Medulla oblongata (tissue), 1 donor: ENCODE measurements around the gene CCT5.
A peak's percentile ranks its signal among the peaks of the same experiment; 100 is the strongest.
"Not testable (repeated sequence)": the region's sequence is repeated elsewhere in the genome, so short reads cannot be mapped to it uniquely, and the experiment has no call there.

Experiments used
- DNase-seq: peaks from one replicate; pipeline ENCODE4 v3.0.0-alpha.2; 2015; ENCODE audit errors: extremely low spot score

CCT5 gene

DNA sequence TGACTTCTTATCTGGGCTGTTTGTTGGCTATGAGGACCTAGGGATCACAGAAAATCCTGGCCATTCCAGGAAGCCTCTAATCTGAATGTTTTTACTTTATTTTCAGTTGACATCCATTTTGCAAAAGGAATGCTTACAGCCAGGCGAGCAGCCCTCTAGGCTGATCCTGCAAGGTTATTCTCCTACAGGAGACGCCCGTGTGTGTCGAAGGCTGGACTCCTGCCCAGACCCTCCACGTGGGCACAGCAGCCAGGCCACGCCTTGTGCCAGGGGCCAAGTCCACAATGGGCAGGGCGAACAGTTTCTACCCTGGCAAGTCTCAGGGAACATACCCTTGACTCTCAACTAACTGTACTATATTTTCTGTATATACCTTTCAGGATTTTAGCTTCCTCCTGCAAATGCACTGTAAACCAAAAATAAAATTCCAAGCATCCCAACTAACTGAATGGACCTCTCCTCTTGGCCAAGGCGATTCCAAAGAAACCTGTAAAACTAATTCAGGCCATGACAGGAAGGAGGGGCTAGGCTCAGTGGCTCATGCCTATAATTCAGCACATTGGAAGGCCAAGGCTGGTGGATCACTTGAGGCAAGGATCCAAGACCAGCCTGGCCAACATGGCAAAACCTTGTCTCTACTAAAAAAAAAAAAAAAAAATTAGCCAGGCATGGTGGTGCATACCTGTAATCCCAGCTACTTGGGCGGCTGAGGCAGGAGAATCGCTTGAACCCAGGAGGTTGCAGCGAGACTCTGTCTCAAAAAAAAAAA is 51.9 kb downstream of the CCT5 start:
- peak; percentile 35 for DNase-seq

DNA sequence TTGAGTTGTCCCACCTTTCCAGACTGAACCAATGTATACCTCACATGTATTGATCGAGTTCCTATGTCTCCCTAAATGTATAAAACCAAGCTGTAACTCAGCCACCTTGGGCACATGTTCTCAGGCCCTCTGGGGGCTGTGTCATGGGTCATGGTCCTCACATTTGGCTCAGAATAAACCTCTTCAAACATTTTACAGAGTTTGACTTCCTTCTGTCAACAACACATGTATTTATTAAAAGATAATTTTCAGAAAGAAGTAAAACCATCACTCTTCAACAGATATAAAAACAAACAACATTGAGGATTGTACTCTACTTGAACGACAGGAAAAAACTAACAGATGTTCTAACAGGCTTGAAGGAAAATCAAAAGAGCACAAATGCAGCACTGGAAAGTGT is 53.1 kb downstream of the CCT5 start:
- DNase-seq: no peak

DNA sequence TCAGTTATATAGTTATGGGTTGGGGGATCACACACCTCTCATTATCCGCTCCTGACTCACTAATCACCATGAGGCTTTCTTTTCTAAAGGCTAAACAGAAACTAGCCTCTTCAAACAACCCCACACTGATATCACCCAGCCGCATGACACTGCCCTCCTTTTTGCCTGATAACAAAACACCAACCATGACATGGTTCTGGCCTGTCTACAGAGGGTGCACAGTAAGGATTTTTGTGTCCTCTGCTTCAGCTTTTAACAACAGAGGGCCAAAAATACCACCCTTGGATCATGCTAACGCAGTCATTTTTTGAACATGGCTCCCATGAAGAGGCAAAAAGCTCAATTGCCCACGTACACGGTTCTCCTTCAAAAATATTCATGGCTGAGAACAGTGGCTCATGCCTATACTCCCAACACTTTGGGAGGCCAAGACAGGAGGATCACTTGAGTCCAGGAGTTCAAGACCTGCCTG is 53.7 kb downstream of the CCT5 start:
- DNase-seq: no peak

DNA sequence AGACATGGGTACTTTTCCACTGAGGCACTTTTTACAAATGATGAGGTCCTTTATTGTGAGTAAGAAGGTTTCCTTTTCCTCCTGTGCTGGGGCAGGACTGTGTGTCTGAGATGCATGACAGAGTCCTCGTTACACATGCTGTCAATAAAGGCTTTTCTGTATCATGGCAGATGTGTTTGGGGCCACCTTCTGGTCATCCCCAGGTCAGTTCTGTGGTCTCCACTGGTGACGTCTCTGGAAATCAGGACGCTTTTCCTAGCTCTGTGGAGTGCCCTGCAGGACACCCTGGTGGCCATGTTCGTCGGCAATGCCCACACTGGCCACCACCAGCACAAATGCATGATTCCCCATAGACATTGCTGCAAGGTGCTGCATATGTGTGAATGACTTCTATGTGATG is 54.9 kb downstream of the CCT5 start:
- no peak for DNase-seq

DNA sequence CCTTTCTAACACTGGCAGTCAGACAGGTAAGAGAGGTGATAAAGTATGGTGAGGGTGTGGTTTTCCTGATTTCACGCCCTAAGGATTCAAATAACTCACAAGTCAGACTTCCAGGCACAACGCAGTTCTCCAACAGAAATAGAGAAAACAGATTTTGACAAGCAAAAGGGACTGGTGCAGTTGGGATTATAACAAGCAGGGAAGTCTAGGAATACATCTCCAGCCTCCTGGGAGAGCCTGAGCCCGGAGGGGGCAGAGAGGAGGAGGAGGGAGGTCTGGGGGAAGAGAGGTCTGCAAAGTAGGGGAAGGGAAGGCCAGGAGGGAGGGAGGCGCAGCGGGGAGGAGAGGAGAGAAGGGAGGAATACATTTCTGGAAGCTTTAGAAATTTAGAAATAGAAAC is 56.0 kb downstream of the CCT5 start:
- no peak for DNase-seq

DNA sequence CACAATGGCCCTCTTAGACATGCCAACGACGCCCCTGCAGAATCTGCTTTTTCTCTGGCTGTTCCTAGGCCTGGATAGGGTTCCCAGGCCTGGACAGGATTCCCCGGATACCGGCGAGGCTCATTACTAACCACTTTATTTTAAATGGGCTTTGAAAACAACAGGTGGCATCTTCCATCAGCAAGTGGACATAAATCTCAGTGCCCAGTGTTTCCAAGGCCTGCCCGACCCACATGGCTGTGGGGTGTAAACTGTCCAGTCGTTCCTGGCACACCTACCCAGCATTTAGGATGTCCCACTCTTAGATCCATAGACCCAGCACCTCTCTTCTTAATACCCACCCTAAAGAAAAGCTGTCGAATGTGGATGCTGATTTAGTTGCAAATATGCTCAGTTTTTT is 56.7 kb downstream of the CCT5 start:
- DNase-seq: no peak

DNA sequence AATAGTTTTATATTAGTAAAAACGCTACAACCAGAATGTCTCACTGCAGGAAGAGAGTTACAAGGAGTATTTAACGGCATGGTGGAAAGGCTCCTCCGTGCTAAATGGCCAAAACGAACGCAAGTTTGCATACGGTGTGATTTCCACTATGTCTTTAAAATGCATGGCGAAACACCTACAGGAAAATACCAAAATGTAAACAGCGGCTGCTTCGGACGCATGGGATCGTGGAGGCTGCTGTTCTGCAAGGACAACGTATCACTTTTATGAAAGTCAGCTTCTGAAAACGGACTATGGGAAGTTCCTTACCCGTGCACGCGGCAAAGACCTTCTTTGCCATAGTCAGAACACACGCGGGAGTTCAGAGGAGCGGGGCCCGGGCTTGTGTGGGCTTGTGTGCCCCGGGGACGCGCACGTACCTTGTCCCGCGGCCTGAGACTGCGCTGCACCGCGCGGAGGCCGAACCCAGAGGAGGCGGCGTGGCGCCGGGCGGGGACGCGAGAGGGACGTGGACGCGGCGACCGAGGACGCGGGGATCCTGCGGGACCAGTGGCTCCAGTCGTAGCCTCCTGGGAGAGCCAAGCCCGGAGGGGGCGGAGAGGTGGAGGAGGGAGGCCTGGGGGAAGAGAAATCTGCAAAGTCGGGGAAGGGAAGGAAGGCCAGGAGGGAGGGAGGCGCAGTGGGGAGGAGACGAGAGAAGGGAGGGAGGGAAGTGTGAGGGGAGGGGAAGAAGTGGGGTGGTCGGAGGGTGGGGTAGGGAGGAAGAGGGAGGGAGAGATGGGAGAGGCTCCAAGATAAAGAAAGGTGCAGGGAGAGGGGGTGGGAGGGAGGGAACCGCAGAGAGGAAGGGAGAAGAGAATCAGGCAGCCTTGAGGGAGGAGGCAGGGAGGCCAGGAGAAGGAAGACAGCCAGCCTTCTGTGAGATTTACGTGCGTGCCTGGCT is 57.4 kb downstream of the CCT5 start, which contains the start of gene CMBL:
Gene CMBL (minus strand): TSS at position 697 of the 943 bp plus-strand sequence. CDS start 17,140 bp downstream, outside the sequence.
- peak; percentile 41 for DNase-seq

DNA sequence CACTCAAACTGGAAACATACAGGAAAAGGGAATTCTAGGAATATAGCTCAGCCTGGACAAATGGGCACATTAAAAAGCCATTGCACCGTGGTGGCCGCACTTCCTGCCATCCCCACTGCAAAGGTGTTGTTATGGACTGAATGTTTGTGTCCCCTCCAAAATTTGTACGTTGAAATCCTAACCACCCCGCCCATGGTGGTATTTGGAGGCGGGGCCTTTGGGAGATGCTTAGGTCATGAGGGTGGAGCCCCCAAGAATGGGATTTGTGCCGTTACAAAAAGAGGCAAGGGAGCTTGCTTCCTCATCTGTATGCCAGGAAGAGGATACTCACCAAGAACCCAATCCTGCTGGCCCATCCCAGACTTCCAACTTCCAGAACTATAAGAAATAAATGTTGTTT is 58.8 kb downstream of the CCT5 start:
- DNase-seq: no peak

DNA sequence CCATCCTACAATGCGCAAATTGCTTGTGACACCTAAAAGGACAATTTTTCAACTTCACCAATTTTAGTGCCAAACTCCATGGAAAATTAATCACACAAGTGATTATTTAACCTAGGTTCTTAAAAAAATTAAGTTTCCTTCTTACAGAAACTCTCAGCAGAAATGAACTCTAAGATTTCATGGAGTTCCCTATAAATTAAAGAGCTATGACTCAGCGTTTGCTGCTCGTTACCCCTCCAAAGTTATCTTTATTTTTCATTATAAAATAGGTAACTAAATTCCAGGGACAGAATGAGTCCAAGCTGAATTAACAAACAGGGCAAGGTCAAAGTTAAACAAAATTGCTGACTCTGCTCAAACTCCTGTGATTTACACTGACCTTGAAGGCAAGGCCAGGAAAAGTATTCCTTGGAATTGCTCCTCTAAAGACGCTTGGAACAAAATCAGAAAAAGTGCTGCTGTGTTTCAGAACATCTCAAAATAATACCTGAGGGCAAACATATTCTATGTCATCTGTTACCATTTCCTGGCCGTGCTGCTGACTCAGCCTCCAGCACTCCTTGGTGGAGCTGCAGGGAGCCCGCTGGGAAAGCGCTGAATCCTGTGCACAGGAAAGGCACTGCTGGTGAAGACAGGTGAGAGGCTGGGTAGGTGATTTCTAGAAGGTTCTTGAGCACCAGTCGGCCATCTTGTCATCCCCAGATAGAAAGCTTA is 60.1 kb downstream of the CCT5 start:
- no peak for DNase-seq

DNA sequence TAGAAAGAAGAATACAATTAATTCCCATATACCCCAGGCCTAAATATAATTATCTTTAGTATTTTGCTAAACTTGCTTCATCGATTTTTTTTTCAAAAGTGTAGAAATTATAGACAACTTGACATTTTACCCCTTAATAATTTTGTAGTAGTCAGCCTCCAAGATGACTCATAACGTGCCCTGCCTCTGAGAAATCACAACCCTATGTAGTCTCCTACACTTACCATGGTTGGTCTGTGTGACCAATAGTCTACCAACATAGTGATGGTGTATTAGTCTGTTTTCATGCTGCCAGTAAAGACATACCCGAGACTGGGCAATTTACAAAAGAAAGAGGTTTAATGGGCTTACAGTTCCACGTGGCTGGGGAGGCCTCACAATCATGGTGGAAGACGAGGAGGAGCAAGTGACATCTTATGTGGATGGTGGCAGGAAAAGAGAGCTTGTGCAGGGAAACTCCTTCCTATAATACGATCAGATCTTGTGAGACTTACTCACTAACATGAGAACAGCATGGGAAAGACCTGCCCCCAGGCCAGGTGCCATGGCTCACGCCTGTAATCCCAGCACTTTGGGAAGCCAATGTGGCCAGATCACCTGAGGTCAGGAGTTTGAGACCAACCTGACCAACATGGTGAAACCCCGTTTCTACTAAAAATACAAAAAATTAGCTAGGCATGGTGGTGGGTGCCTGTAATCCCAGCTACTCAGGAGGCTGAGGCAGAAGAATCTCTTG is 60.9 kb downstream of the CCT5 start:
- DNase-seq: not testable (repeated sequence)

DNA sequence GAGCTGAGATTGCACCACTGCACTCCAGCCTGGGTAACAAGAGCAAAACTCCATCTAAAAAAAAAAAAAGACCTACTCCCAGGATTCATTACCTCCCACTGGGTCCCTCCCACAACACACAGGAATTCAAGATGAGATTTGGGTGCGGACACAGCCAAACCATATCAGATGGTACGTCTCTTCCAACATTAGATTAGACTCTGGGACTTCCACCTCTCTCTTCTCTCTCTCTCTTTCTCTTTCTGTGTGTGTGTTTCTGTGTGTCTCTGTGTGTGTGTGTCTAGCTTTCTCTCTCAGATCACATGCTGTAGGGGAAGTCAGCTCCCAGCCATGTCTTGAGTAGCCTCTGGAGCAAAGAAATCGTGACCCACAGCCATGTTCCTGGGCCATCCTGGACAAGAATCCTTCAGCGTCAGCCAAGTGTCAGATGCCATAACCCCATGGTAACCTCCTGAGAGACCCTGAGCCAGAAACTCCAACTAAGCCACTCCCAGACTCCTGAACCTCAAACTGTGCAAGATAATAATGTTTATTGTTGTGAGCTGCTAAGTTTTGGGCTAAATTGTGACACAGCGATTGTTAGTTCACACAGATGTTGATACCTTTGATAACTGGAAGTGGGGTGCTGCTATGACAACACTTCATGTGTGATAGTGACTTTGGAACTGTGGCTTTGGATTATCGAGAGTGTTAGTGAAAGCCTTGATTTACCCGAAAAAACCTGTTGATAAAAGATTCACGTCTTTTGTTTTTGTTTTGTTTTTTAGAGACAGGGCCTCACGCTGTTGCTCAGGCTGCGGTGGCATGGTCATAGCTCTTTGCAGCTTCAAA is 61.7 kb downstream of the CCT5 start:
- DNase-seq: no peak

DNA sequence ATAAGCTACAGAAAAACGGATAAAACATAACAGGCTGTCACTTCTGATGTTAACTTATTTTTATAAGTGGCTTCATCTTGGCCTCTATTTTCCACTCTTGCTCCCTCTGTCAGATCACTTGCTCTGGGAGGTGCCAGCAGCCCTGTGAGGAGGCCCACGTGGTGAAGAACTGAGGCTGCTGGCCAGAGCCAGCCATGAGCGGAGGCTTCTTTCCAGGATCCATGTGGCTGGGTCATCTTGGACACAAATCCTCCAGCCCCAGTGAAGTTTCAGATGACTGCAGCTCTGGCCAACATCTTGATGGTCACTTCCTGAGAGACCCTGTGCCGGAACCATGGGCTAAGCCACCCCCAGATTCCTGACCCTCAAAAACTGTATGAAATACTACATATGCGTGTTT is 65.1 kb downstream of the CCT5 start:
- peak; percentile 60 for DNase-seq
